GM18517 (cell line): ENCODE data around the gene SFI1.
"Not testable (repeated sequence)": the region's sequence is repeated elsewhere in the genome, so short reads cannot be mapped to it uniquely, and the experiment has no call there.

Experiments
- ATAC-seq: cut with Tn5 transposase; IDR thresholded peaks from one replicate; pipeline ENCODE4 v1.9.1; 2021; ENCODE audit warnings: mild to moderate bottlenecking, moderate library complexity; ENCODE audit not compliant: unreplicated experiment

The SFI1 gene

GRCh38 chr22:31585161-31585859 lies 89.0 kb downstream of the SFI1 start:
- no peak for ATAC-seq

- ATAC-seq = no peak
These were observed 90.0 kb downstream of the SFI1 start for GRCh38 chr22:31586137-31586920.

GRCh38 chr22:31588970-31589675 lies 92.8 kb downstream of the SFI1 start:
- no peak for ATAC-seq

GRCh38 chr22:31590161-31590560 lies 93.8 kb downstream of the SFI1 start:
- not testable (repeated sequence) for ATAC-seq

DNA sequence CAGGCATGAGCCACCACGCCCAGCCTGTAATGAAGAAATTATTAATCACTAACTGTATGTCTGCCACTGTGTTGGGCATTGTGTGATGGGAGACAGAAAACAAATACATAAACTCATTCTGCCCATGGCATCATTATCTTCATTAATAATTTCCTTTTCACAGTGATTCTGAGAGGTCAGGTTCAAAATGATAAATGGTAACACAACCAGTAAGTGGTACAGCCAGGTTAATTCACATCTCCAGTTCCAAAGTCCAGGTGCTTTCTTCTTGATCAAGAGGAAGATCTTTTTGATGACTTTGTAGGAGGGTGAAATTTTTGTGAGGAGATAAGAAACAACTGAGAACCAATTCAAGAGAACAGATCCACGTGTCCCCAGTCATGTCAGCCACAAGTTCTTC lies 98.9 kb downstream of the SFI1 start:
- ATAC-seq = no peak

- ATAC-seq = no peak
These were observed 106.1 kb downstream of the SFI1 start for GRCh38 chr22:31602259-31602952.

- ATAC-seq = no peak
These were observed 106.8 kb downstream of the SFI1 start for GRCh38 chr22:31603081-31603525.

- no peak for ATAC-seq
These were observed 107.2 kb downstream of the SFI1 start for GRCh38 chr22:31603574-31603973.

DNA sequence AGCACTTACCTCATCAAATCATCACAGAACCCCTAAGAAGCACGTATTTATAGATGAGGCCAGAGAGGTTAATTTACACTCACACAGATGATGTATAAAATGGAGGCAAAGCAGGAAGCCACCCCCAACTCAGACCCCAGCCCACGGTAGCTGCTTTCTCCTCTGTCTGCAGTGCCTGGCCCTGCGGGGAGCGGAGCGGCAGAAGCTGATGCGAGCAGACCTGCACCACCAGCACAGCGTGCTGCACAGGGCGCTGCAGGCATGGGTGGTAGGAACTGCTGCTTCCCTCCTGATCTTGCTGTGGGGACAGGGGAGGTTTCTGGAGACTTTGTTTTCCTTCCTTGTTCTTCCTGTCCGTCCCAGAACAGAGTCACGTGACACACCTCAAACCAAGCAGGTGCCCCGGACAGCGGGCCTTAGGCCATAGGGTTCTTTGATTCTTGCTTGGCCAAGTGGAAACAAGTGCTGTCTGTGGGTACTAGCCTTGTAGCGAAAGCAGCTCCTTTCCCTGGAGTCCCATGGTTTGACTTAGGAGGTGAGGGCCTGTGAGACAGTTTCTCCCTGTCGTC lies 107.9 kb downstream of the SFI1 start:
- no peak for ATAC-seq

- no peak for ATAC-seq
These were observed 108.7 kb downstream of the SFI1 start for GRCh38 chr22:31604746-31605705.

DNA sequence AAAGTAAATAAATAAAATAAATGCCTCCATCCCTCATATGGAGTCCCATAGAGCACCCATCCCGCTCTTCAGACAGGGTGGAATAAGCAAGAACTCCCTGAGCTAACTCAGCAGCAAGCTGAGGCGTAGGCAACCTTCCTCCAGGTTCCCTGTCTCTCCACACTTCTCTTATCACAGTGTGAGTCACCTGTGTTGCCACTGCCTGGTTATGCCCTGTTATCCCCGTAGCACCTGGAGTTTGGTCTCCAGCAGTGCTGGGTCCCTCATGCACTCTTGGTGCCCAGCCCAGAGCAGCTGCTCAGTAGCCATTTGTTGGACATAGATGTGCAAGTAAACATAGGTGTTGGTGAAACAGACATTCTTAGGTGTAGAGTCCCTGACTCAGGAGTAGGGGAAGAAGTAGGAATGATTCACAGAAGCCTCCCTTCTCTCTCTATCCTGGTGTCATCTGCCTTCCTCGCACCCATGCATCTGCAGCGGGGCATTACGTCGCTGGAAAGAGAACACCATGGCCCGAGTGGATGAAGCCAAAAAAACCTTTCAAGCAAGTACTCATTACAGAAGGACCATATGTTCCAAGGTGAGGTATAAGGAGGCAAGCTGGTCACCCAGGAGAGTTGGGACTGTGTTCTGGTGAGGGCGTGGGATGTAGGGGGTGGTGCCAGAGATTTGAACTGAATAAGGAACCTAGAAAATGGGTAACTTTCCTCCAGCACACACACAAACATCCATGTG lies 109.7 kb downstream of the SFI1 start:
- no peak for ATAC-seq

DNA sequence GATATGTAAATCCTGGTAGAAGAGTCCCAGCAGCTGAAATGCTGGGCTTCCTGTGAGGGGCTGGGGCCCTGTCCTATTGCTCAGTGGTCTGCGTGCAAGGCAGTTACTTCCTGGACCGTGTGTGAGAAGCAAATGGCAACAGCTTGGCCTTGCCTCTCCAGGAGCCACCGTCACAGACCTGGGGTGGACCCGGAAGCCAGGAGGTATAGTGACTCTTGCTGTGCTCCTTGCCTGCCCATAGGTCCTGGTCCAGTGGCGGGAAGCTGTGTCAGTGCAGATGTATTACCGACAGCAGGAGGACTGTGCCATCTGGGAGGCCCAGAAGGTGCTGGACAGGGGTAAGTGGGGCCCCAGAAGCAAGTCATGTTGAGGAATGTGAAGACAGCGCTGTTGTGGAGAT lies 111.4 kb downstream of the SFI1 start:
- ATAC-seq = no peak

DNA sequence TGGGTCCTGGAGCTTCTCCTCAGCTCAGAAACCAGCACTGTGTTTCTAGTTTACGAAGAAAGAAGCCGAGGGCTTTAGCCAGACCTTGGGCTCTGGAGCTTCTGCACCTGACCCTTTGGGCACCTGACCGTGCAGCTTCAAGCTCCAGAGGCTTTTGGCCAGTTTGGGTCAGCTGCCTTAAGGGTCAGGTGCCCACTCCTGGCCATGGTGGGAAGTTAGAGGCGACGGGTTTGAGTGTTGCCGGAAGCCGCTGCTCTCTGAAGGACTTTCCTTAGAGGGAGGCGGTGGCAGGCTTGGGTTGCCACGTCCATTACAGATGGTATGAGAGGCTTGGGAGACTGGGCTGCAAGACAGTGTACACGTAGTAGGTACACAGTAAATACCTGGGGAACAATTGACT lies 113.4 kb downstream of the SFI1 start:
- no peak for ATAC-seq

GRCh38 chr22:31610611-31611010 lies 114.3 kb downstream of the SFI1 start:
- no peak for ATAC-seq

GRCh38 chr22:31611061-31611760 lies 114.9 kb downstream of the SFI1 start:
- ATAC-seq = no peak

DNA sequence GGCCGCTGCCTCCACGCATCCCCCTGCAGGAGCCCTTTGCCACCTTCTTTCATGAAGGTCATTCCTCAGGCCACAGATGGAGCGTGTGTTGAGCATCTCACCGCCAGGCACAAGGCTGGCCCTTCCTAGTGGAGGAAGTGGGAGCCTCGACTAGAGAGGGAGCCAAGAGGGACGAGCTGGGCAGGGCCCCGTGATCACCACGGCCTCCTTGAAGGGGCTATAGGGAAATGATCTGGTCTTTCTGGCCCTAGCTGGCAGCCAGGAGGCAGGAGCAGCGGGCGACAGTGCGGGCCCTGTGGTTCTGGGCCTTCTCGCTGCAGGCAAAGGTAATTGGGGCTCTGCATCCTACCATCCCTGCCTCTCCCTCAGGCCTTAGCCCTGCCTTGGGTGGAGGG lies 116.6 kb downstream of the SFI1 start:
- ATAC-seq = no peak

GRCh38 chr22:31613286-31613903 lies 117.1 kb downstream of the SFI1 start:
- ATAC-seq = no peak

- ATAC-seq = no peak
These were observed 117.6 kb downstream of the SFI1 start for GRCh38 chr22:31613904-31614296.
